Astrocyte (in vitro differentiated cells and primary cell): ENCODE measurements around the gene TFDP3. TPM values are rescaled to one million over a fixed set of nuclear protein-coding genes. Genes with fewer than 3 reads are reported as not detected.

Source experiments
- DNase-seq: peaks from one replicate; pipeline ENCODE4 v3.0.0-alpha.2; 2010; ENCODE audit warnings: low read depth
- FAIRE-seq: peaks from 2 replicates; lab custom pipeline; 2011; peaks lifted over from hg19 to GRCh38; lab: Jason Lieb, UNC
- H2AFZ ChIP-seq: 2 replicates; pipeline ENCODE4 v1.6.0; 2012; ENCODE audit warnings: low read depth, low read length, inconsistent platforms
- H3K27ac ChIP-seq: 2 replicates; pipeline ENCODE4 v1.5.1; 2011; ENCODE audit warnings: low read depth, low read length, inconsistent platforms
- H3K27me3 ChIP-seq: 2 replicates; pipeline ENCODE4 v1.6.0; 2011; ENCODE audit warnings: low read length, inconsistent platforms; ENCODE audit not compliant: insufficient read depth
- H3K36me3 ChIP-seq: 2 replicates; pipeline ENCODE4 v1.5.1; 2011; ENCODE audit warnings: low read length, inconsistent platforms; ENCODE audit not compliant: insufficient read depth
- H3K4me1 ChIP-seq: 2 replicates; pipeline ENCODE4 v1.5.1; 2011; ENCODE audit warnings: low read length, inconsistent platforms; ENCODE audit not compliant: insufficient read depth
- H3K4me2 ChIP-seq: 2 replicates; pipeline ENCODE4 v1.6.0; 2012; ENCODE audit warnings: low read length, inconsistent platforms
- H3K4me3 ChIP-seq: 2 replicates; pipeline ENCODE4 v1.5.1; 2011; ENCODE audit warnings: low read depth, mild to moderate bottlenecking, low read length, inconsistent platforms; ENCODE audit not compliant: insufficient read depth
- H3K79me2 ChIP-seq: 2 replicates; pipeline ENCODE4 v1.6.0; 2012; ENCODE audit warnings: mild to moderate bottlenecking, low read length, inconsistent platforms; ENCODE audit not compliant: insufficient read depth
- H3K9ac ChIP-seq: 2 replicates; pipeline ENCODE4 v1.6.0; 2012; ENCODE audit warnings: mild to moderate bottlenecking, low read length, inconsistent platforms
- H3K9me3 ChIP-seq: 2 replicates; pipeline ENCODE4 v1.5.1; 2012; ENCODE audit warnings: low read depth, mild to moderate bottlenecking, low read length, inconsistent platforms; ENCODE audit not compliant: insufficient read depth
- H4K20me1 ChIP-seq: 2 replicates; pipeline ENCODE4 v1.6.0; 2012; ENCODE audit warnings: low read length, inconsistent platforms; ENCODE audit not compliant: insufficient read depth
- H3K27ac Mint-ChIP-seq: one replicate; pipeline ENCODE4 v1.8.0; 2021; ENCODE audit warnings: mild to moderate bottlenecking, mixed read lengths; ENCODE audit not compliant: unreplicated experiment
- H3K27me3 Mint-ChIP-seq: one replicate; pipeline ENCODE4 v1.8.0; 2021; ENCODE audit warnings: low read depth, mixed read lengths; ENCODE audit not compliant: unreplicated experiment
- H3K36me3 Mint-ChIP-seq: one replicate; pipeline ENCODE4 v1.8.0; 2021; ENCODE audit warnings: low read depth, mixed read lengths; ENCODE audit not compliant: unreplicated experiment
- H3K4me1 Mint-ChIP-seq: one replicate; pipeline ENCODE4 v1.8.0; 2021; ENCODE audit warnings: low read depth, mixed read lengths; ENCODE audit not compliant: unreplicated experiment
- H3K4me3 Mint-ChIP-seq: one replicate; pipeline ENCODE4 v1.8.0; 2021; ENCODE audit warnings: mild to moderate bottlenecking, moderate library complexity, mixed read lengths; ENCODE audit not compliant: unreplicated experiment
- H3K9me3 Mint-ChIP-seq: one replicate; pipeline ENCODE4 v1.8.0; 2021; ENCODE audit warnings: mild to moderate bottlenecking, mixed read lengths; ENCODE audit not compliant: unreplicated experiment
- EZH2 ChIP-seq: IDR thresholded peaks from 2 replicates; pipeline ENCODE4 v1.6.1; 2012; ENCODE audit warnings: mild to moderate bottlenecking, low read length, inconsistent platforms; ENCODE audit not compliant: insufficient read depth
- total RNA-seq: library from RNA; stranded (reverse); gene quantifications from 2 replicates; pipeline ENCODE4 v1.2.1, GENCODE V29; 2021
- TF ChIP-seq, protein P1 (sequence below): IDR thresholded peaks from 2 replicates; pipeline ENCODE4 v1.5.1; 2011; ENCODE audit warnings: low read depth, mild to moderate bottlenecking, inconsistent platforms, low read length, moderate library complexity; ENCODE audit not compliant: insufficient read depth

The TFDP3 gene
- total RNA-seq, 1 donor from 2014 or later, result not detected

DNA sequence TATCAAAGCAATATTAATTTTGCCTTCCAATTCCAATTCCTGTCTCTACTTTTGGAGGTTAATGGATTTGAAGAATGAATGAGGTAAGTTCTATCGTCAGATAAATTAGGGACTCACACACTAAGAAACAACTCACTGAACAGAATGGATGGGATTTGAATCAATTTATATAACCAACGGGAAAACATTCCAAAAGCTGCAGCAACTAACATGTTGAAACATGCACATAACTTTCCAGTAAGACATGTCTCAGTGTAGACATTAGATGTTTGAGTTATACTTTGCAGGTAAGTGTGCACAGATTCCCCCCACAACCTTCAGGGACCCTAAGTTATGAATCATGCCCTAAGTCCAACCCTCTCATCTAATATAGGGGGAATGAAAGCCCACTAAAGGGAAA, 34.3 kb downstream of the TFDP3 start:
- no peak overlapping the region for H3K4me3 Mint-ChIP-seq
- no peaks in the 10 kb centered on the region for H4K20me1 ChIP-seq
- H3K4me2 ChIP-seq, result no peak overlapping the region
- no peaks in the 10 kb centered on the region for H3K4me1 ChIP-seq
- no peaks in the 10 kb centered on the region for H3K36me3 ChIP-seq
- no peak overlapping the region for H2AFZ ChIP-seq
- no peak overlapping the region for H3K9ac ChIP-seq
- H3K36me3 Mint-ChIP-seq, result no peaks in the 10 kb centered on the region
- no peaks in the 10 kb centered on the region for H3K9me3 ChIP-seq
- H3K4me3 ChIP-seq, result no peak overlapping the region
- no peaks in the 10 kb centered on the region for H3K27me3 ChIP-seq
- H3K9me3 Mint-ChIP-seq, result no peaks in the 10 kb centered on the region
- no peak for FAIRE-seq
- no peak for DNase-seq
- H3K79me2 ChIP-seq, result no peaks in the 10 kb centered on the region
- no peak overlapping the region for H3K27ac Mint-ChIP-seq
- no peaks in the 10 kb centered on the region for H3K4me1 Mint-ChIP-seq
- no peak overlapping the region for H3K27ac ChIP-seq
- TF ChIP-seq EZH2, result no peak
- TF ChIP-seq, protein P1, sequence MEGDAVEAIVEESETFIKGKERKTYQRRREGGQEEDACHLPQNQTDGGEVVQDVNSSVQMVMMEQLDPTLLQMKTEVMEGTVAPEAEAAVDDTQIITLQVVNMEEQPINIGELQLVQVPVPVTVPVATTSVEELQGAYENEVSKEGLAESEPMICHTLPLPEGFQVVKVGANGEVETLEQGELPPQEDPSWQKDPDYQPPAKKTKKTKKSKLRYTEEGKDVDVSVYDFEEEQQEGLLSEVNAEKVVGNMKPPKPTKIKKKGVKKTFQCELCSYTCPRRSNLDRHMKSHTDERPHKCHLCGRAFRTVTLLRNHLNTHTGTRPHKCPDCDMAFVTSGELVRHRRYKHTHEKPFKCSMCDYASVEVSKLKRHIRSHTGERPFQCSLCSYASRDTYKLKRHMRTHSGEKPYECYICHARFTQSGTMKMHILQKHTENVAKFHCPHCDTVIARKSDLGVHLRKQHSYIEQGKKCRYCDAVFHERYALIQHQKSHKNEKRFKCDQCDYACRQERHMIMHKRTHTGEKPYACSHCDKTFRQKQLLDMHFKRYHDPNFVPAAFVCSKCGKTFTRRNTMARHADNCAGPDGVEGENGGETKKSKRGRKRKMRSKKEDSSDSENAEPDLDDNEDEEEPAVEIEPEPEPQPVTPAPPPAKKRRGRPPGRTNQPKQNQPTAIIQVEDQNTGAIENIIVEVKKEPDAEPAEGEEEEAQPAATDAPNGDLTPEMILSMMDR, result no peak
- H3K27me3 Mint-ChIP-seq, result no peaks in the 10 kb centered on the region

GRCh38 chrX:133179500-133179899, 38.7 kb downstream of the TFDP3 start:
- H3K27me3 ChIP-seq, result no peaks in the 10 kb centered on the region
- H4K20me1 ChIP-seq, result no peaks in the 10 kb centered on the region
- TF ChIP-seq EZH2, result no peak
- TF ChIP-seq, protein P1, result no peak
- DNase-seq (no peak), FAIRE-seq (no peak)
- H2AFZ ChIP-seq, result no peak overlapping the region
- H3K27me3 Mint-ChIP-seq, result no peaks in the 10 kb centered on the region
- H3K9me3 ChIP-seq, result no peaks in the 10 kb centered on the region
- H3K4me3 Mint-ChIP-seq, result no peak overlapping the region
- no peak overlapping the region for H3K9ac ChIP-seq
- no peak overlapping the region for H3K27ac Mint-ChIP-seq
- H3K36me3 ChIP-seq, result no peaks in the 10 kb centered on the region
- no peaks in the 10 kb centered on the region for H3K79me2 ChIP-seq
- no peaks in the 10 kb centered on the region for H3K36me3 Mint-ChIP-seq
- no peaks in the 10 kb centered on the region for H3K4me1 Mint-ChIP-seq
- H3K4me2 ChIP-seq, result no peak overlapping the region
- no peaks in the 10 kb centered on the region for H3K4me1 ChIP-seq
- no peaks in the 10 kb centered on the region for H3K9me3 Mint-ChIP-seq
- H3K4me3 ChIP-seq, result no peak overlapping the region
- H3K27ac ChIP-seq, result no peak overlapping the region

DNA sequence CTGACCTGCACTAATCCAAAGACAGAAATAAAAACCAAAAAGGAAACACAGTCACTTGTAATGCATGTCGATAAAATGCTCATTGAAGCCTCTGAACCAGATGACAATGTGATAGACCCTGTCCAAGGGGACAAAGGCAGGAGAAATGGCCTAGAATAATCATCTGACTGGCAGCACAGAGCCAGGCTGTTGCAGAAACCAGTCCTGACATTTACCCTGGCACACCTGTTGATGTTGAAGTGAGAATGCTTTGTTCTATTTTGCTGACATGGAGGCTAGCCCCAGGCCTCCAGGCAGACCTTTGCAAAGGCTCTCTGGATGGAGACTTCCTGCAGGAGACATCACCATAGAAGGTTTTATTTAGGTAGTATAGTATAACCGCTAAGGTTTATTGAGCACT, 41.0 kb downstream of the TFDP3 start:
- Mint-ChIP-seq H3K4me3 (no peak overlapping the region), H3K27ac (no peak overlapping the region), H3K9me3 (no peaks in the 10 kb centered on the region), H3K27me3 (no peaks in the 10 kb centered on the region), H3K36me3 (no peaks in the 10 kb centered on the region), H3K4me1 (peaks cover 3% of the 10 kb centered on the region)
- Histone ChIP-seq H3K79me2 (no peaks in the 10 kb centered on the region), H3K36me3 (no peaks in the 10 kb centered on the region), H3K4me3 (no peak overlapping the region), H3K4me1 (no peaks in the 10 kb centered on the region), H3K27me3 (no peaks in the 10 kb centered on the region), H3K9me3 (no peaks in the 10 kb centered on the region), H4K20me1 (no peaks in the 10 kb centered on the region), H3K27ac (no peak overlapping the region), H2AFZ (no peak overlapping the region), H3K9ac (no peak overlapping the region), H3K4me2 (no peak overlapping the region)
- TF ChIP-seq, protein P1, result no peak
- no peak for TF ChIP-seq EZH2
- no peak for DNase-seq
- FAIRE-seq, result no peak
